ENCODE measurements around the gene TNIK.
"Not testable (repeated sequence)": the region's sequence is repeated elsewhere in the genome, so short reads cannot be mapped to it uniquely, and the experiment has no call there.

TNIK gene

GRCh38 chr3:171304498-171304897 is 155.7 kb downstream of the TNIK start:
- DNase-seq = not testable (repeated sequence)

GRCh38 chr3:171304017-171304416 is 156.2 kb downstream of the TNIK start:
- not testable (repeated sequence) for DNase-seq

GRCh38 chr3:171301998-171302397 is 158.2 kb downstream of the TNIK start:
- no peak for DNase-seq

- no peak for DNase-seq
Observed at GRCh38 chr3:171301002-171301401, 159.2 kb downstream of the TNIK start.

- DNase-seq = no peak
Observed at GRCh38 chr3:171297951-171298350, 162.3 kb downstream of the TNIK start.

- no peak for DNase-seq
Observed at GRCh38 chr3:171297207-171297606, 163.0 kb downstream of the TNIK start.

GRCh38 chr3:171295484-171296373 is 164.5 kb downstream of the TNIK start:
- DNase-seq = no peak

- no peak for DNase-seq
Observed at GRCh38 chr3:171293142-171293782, 166.9 kb downstream of the TNIK start.

- DNase-seq = no peak
Observed at GRCh38 chr3:171290680-171291079, 169.5 kb downstream of the TNIK start.

- DNase-seq = no peak
Observed at GRCh38 chr3:171289291-171289690, 170.9 kb downstream of the TNIK start.

GRCh38 chr3:171287761-171288160 is 172.4 kb downstream of the TNIK start:
- not testable (repeated sequence) for DNase-seq

- DNase-seq = no peak
Observed at GRCh38 chr3:171286580-171287249, 173.5 kb downstream of the TNIK start.

- DNase-seq = no peak
Observed at GRCh38 chr3:171285287-171285686, 174.9 kb downstream of the TNIK start.

GRCh38 chr3:171284308-171285075 is 175.7 kb downstream of the TNIK start:
- no peak for DNase-seq

GRCh38 chr3:171283848-171284222 is 176.4 kb downstream of the TNIK start:
- DNase-seq = no peak

GRCh38 chr3:171283183-171283847 is 176.9 kb downstream of the TNIK start:
- no peak for DNase-seq

- DNase-seq = no peak
Observed at GRCh38 chr3:171282041-171282440, 178.2 kb downstream of the TNIK start.

GRCh38 chr3:171281256-171281992 is 178.8 kb downstream of the TNIK start:
- DNase-seq = no peak

- no peak for DNase-seq
Observed at GRCh38 chr3:171279972-171280371, 180.2 kb downstream of the TNIK start.

- no peak for DNase-seq
Observed at GRCh38 chr3:171278299-171278590, 182.0 kb downstream of the TNIK start.

GRCh38 chr3:171277456-171278298 is 182.5 kb downstream of the TNIK start:
- no peak for DNase-seq
